Measurements from ENCODE around the gene PRR35. TPM values are rescaled to one million over a fixed set of nuclear protein-coding genes. Genes with fewer than 3 reads are reported as not detected.

The PRR35 gene
- total RNA-seq, 2 donors from 2014 or later, result not detected

DNA sequence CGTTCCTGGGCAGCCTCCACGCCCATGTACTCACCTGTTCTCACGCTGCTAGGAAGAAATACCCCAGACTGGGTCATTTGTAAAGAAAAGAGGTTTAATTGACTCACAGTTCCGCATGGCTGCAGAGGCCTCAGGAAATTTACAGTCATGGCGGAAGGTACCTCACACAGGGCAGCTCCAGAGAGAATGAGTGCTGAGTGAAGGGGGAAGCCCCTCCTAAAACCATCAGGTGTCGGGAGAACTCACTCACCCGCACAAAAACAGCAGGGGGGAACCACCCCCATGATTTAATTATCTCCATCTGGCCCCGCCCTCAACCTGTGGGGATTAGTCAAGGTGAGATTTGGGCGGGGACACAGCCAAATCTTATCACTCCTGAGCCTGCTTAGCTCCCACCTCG, 47.8 kb downstream of the PRR35 start:
- H3K27ac ChIP-seq, result no peak overlapping the region
- H3K36me3 ChIP-seq (replicated peaks in 1 of 2; ENCODE audit: insufficient read depth in 1 of 2, low read depth in 2 of 2), result no peaks in the 10 kb centered on the region
- intact Hi-C loops (cut with DNase I), result no loop called here
- no peaks in the 10 kb centered on the region for H3K9me3 ChIP-seq
- WGBS, 2 donors, result 78 to 86% methylated on average over 10 of the region's 10 CpGs
- peaks cover 25% of the 10 kb centered on the region for H3K4me1 ChIP-seq
- no peak for TF ChIP-seq POLR2A (IDR thresholded peaks at IDR 0.05)
- TF ChIP-seq, protein P1, sequence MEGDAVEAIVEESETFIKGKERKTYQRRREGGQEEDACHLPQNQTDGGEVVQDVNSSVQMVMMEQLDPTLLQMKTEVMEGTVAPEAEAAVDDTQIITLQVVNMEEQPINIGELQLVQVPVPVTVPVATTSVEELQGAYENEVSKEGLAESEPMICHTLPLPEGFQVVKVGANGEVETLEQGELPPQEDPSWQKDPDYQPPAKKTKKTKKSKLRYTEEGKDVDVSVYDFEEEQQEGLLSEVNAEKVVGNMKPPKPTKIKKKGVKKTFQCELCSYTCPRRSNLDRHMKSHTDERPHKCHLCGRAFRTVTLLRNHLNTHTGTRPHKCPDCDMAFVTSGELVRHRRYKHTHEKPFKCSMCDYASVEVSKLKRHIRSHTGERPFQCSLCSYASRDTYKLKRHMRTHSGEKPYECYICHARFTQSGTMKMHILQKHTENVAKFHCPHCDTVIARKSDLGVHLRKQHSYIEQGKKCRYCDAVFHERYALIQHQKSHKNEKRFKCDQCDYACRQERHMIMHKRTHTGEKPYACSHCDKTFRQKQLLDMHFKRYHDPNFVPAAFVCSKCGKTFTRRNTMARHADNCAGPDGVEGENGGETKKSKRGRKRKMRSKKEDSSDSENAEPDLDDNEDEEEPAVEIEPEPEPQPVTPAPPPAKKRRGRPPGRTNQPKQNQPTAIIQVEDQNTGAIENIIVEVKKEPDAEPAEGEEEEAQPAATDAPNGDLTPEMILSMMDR (IDR thresholded peaks at IDR 0.05), result no peak
- no peak for DNase-seq
- no peak for ATAC-seq
- no peak overlapping the region for H3K4me3 ChIP-seq
- no peaks in the 10 kb centered on the region for H3K27me3 ChIP-seq

DNA sequence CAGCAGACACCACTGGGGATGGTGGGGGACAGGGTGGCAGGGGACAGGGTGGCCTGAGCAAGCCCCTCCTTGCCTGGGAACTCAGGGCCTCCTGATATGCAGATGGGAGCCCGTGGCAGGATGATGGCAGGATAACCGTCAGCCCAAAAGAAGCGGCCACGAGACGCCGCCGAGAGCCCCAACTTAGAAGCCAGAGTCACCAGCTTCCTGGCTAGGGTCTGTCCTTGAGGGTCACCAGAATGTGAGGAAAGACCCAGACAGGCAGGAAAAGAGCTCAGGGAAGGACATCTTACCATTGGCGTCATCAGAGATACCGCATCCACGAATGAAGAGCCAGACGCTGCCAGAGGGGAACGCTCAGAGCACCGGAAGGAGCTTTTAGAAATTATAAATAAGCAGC, 49.1 kb downstream of the PRR35 start:
- intact Hi-C loops (cut with DNase I), result no loop called here
- no peak for DNase-seq
- no peak overlapping the region for H3K4me3 ChIP-seq
- TF ChIP-seq, protein P1 (IDR thresholded peaks at IDR 0.05), result no peak
- no peak for TF ChIP-seq POLR2A (IDR thresholded peaks at IDR 0.05)
- 85 to 88% methylated on average over 13 of the region's 13 CpGs for whole genome bisulfite sequencing, 2 donors
- H3K36me3 ChIP-seq (replicated peaks in 1 of 2; ENCODE audit: insufficient read depth in 1 of 2, low read depth in 2 of 2), result no peaks in the 10 kb centered on the region
- H3K27ac ChIP-seq, result no peak overlapping the region
- no peaks in the 10 kb centered on the region for H3K27me3 ChIP-seq
- ATAC-seq, result no peak
- H3K4me1 ChIP-seq, result peaks cover 22% of the 10 kb centered on the region
- H3K9me3 ChIP-seq, result no peaks in the 10 kb centered on the region

DNA sequence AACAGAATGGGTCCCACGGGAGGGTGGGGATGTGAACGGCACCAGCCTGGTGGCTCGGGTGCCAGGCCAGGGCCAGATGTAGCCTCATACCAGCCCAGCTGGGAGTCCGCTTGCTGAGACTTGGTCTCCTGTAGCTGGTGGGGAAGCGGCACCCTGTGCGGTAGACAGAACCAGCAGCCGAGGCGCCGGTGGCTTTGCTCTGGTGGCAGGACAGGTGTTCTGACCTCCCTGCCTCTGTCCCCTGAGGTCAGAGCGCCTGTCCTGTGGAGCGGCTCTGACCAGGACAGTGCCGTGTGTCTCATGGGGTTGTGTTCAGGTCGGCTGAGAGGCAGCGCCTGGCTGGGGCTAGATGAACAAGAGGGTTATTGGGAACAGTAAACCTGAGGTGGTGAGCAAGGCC, 49.8 kb downstream of the PRR35 start:
- Histone ChIP-seq H3K36me3 (replicated peaks in 1 of 2; ENCODE audit: insufficient read depth in 1 of 2, low read depth in 2 of 2) (no peaks in the 10 kb centered on the region), H3K4me1 (peaks cover 22% of the 10 kb centered on the region), H3K4me3 (no peak overlapping the region), H3K27me3 (no peaks in the 10 kb centered on the region), H3K9me3 (no peaks in the 10 kb centered on the region), H3K27ac (peak overlapping the region in 2 of 4 donors; percentile 3 to 41)
- no peak for TF ChIP-seq POLR2A (IDR thresholded peaks at IDR 0.05)
- intact Hi-C loops (cut with DNase I), result no loop called here
- no peak for DNase-seq
- 81 to 88% methylated on average over 6 to 14 of the region's 14 CpGs for WGBS, 2 donors
- no peak for ATAC-seq

DNA sequence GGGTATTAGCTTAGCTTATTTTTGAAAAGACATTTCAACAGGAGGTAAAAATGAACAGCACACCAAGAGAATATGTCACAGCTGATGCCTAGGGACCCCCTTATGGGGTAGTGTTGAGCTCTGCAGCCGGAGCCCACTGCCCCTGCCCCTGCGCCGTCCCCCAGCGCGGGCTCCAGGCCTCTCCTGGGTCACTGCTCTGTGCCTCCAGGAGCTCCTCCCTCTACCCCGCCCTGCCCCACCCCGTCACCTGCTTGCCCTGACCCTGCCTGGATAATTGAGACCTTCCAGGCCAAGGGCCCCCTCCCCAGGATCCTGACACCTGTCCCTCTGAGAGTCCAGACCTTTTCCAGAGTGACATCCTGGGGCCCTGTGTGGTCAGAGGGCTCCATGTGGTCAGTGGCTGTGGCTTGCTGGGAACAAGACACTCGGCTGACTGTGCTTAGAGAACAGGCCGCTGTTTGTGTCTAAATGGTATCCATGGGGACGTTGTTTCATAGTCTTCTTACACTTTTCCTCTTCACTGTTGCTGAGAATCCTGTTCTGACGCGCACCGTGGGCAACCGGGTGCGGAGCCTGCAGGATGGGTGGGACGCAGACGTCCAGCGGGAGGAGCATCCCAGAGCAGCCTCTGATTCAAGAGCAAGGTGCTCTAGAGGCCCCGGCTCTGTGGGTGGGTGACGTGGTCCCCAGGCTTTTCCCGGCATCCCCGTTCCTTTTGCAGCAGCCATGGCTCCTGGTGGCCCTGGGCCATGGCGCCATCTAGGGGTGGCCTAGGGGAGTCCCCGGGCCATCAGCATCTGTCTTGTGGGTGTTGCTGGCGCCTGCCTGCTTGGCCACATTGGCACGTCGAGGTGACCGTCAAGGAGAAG, 50.6 kb downstream of the PRR35 start:
- H3K27ac ChIP-seq, result peak overlapping the region in 2 of 4 donors; percentile 3 to 41
- WGBS, 2 donors, result 52 to 53% methylated on average over 16 to 26 of the region's 28 CpGs
- H3K36me3 ChIP-seq (replicated peaks in 1 of 2; ENCODE audit: insufficient read depth in 1 of 2, low read depth in 2 of 2), result no peaks in the 10 kb centered on the region
- DNase-seq (peak; percentile 73 to 81 (median 77)), ATAC-seq (peak; percentile 86)
- no peaks in the 10 kb centered on the region for H3K27me3 ChIP-seq
- peaks cover 18% of the 10 kb centered on the region for H3K4me1 ChIP-seq
- no peak overlapping the region for H3K4me3 ChIP-seq
- TF ChIP-seq POLR2A (IDR thresholded peaks at IDR 0.05), result no peak
- TF ChIP-seq, protein P1 (IDR thresholded peaks at IDR 0.05), result peak; percentile 68 to 88 (median 78)
- H3K9me3 ChIP-seq, result no peaks in the 10 kb centered on the region
- intact Hi-C loops (cut with DNase I), result no loop called here

DNA sequence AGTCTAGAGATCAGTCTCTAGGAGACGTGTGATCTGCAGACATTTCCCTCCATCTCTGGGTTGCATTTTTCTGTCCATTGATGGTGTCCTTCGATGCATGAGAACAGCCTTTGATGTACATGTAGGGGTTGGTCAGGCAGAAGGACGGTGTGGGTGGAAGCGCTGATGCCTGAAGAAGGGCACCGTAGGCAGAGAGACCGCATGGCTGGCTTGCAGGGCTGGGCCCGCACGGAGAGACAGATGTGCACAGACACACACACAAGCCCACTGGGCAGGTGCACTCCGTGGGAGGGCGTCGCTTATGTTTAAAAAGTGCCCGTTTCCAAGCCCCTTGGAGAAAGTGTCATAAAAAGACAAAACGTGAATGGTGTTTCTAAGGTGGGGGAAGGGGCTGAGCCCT, 54.9 kb downstream of the PRR35 start:
- Histone ChIP-seq H3K4me1 (peaks cover 13% of the 10 kb centered on the region), H3K9me3 (no peaks in the 10 kb centered on the region), H3K27me3 (no peaks in the 10 kb centered on the region), H3K27ac (no peak overlapping the region), H3K36me3 (replicated peaks in 1 of 2; ENCODE audit: insufficient read depth in 1 of 2, low read depth in 2 of 2) (no peaks in the 10 kb centered on the region), H3K4me3 (no peak overlapping the region)
- DNase-seq, result no peak
- WGBS, 2 donors, result 92 to 94% methylated on average over 9 to 13 of the region's 13 CpGs
- intact Hi-C loops (cut with DNase I), result no loop called here
- TF ChIP-seq, protein P1 (IDR thresholded peaks at IDR 0.05), result no peak
- TF ChIP-seq POLR2A (IDR thresholded peaks at IDR 0.05), result no peak
- ATAC-seq, result no peak

Small RNA genes lying within 50 kb of the gene (microRNA-seq; reads per million reads assigned to microRNA genes)
- gene MIR3176 (ENCODE audit: borderline number of aligned reads in 2 of 2, borderline replicate concordance in 2 of 2), result 1.4 to 1.8 reads per million in 2 donors
- 0 reads per million in 2 donors for gene MIR5587 (ENCODE audit: borderline number of aligned reads in 2 of 2, borderline replicate concordance in 2 of 2)

Small RNA genes lying within 50 kb of the gene (small RNA-seq; reads per million reads assigned to genes)
- gene MIR3176 (not detected), gene MIR5587 (not detected), gene Z98883.1 (not detected)

Other genes with a start within 250 kb of the PRR35 start
- gene AXIN1, start 207.7 kb upstream of the PRR35 start, total RNA-seq, result 10 to 100 TPM; 14.8 TPM
- gene MRPL28, start 189.9 kb upstream of the PRR35 start, total RNA-seq, result 10 to 100 TPM; 22.1 to 31.0 TPM
- gene PGAP6, start 178.4 kb upstream of the PRR35 start, total RNA-seq, result 100 to 1,000 TPM in 1 of 2 donors, 10 to 100 TPM in 1; 83.8 to 113 TPM
- gene NME4, start 163.2 kb upstream of the PRR35 start, total RNA-seq, result 10 to 100 TPM; 20.2 to 33.0 TPM
- 10 to 100 TPM; 38.9 to 41.2 TPM for gene DECR2, start 158.5 kb upstream of the PRR35 start, total RNA-seq
- 100 to 1,000 TPM in 1 of 2 donors, 10 to 100 TPM in 1; 50.1 to 122 TPM for gene RAB11FIP3, start 134.7 kb upstream of the PRR35 start, total RNA-seq
- 100 to 1,000 TPM in 1 of 2 donors, 10 to 100 TPM in 1; 48.0 to 104 TPM for gene CAPN15, start 32.7 kb upstream of the PRR35 start, total RNA-seq
- gene NHLRC4, start 6.6 kb downstream of the PRR35 start, total RNA-seq, result under 1 TPM in 1 of 2 donors, not detected in 1; 0.52 TPM
- gene PIGQ, start 9.6 kb downstream of the PRR35 start, total RNA-seq, result 10 to 100 TPM; 76.5 to 83.1 TPM
- gene RAB40C, start 29.7 kb downstream of the PRR35 start, total RNA-seq, result 10 to 100 TPM; 37.2 to 41.0 TPM
- gene WFIKKN1, start 70.6 kb downstream of the PRR35 start, total RNA-seq, result 1 to 10 TPM; 3.9 to 5.6 TPM
- 100 to 1,000 TPM in 1 of 2 donors, 10 to 100 TPM in 1; 76.8 to 115 TPM for gene METTL26, start 75.9 kb downstream of the PRR35 start, total RNA-seq
- gene MCRIP2, start 81.4 kb downstream of the PRR35 start, total RNA-seq, result 10 to 100 TPM; 41.2 to 47.5 TPM
- 100 to 1,000 TPM in 1 of 2 donors, 10 to 100 TPM in 1; 15.8 to 111 TPM for gene WDR90, start 89.0 kb downstream of the PRR35 start, total RNA-seq
- gene RHOT2, start 107.7 kb downstream of the PRR35 start, total RNA-seq, result 10 to 100 TPM; 65.6 to 89.0 TPM
- gene RHBDL1, start 115.3 kb downstream of the PRR35 start, total RNA-seq, result 1 to 10 TPM; 1.8 to 4.3 TPM
- gene STUB1, start 120.0 kb downstream of the PRR35 start, total RNA-seq, result 100 to 1,000 TPM in 1 of 2 donors, 10 to 100 TPM in 1; 63.3 to 205 TPM
- gene JMJD8, start 123.9 kb downstream of the PRR35 start, total RNA-seq, result 100 to 1,000 TPM in 1 of 2 donors, 10 to 100 TPM in 1; 49.5 to 128 TPM
- 10 to 100 TPM in 1 of 2 donors, 1 to 10 TPM in 1; 8.6 to 16.8 TPM for gene WDR24, start 130.0 kb downstream of the PRR35 start, total RNA-seq
- 1 to 10 TPM; 1.0 to 2.3 TPM for gene FBXL16, start 145.4 kb downstream of the PRR35 start, total RNA-seq
- 10 to 100 TPM; 36.6 to 71.9 TPM for gene METRN, start 154.7 kb downstream of the PRR35 start, total RNA-seq
- 100 to 1,000 TPM in 1 of 2 donors, 10 to 100 TPM in 1; 71.6 to 189 TPM for gene ANTKMT, start 160.8 kb downstream of the PRR35 start, total RNA-seq
- gene CCDC78, start 166.0 kb downstream of the PRR35 start, total RNA-seq, result not detected
- 1 to 10 TPM in 1 of 2 donors, not detected in 1; 2.6 TPM for gene HAGHL, start 166.7 kb downstream of the PRR35 start, total RNA-seq
- 10 to 100 TPM; 25.4 to 26.4 TPM for gene CIAO3, start 180.6 kb downstream of the PRR35 start, total RNA-seq
- 1 to 10 TPM in 1 of 2 donors, not detected in 1; 2.1 TPM for gene MSLN, start 200.3 kb downstream of the PRR35 start, total RNA-seq
- gene RPUSD1, start 228.0 kb downstream of the PRR35 start, total RNA-seq, result 10 to 100 TPM; 19.7 to 31.3 TPM
- 10 to 100 TPM in 1 of 2 donors, 1 to 10 TPM in 1; 7.5 to 14.5 TPM for gene CHTF18, start 228.2 kb downstream of the PRR35 start, total RNA-seq
- gene GNG13, start 240.3 kb downstream of the PRR35 start, total RNA-seq, result not detected